ENCODE results near the gene TULP3.

The TULP3 gene

DNA sequence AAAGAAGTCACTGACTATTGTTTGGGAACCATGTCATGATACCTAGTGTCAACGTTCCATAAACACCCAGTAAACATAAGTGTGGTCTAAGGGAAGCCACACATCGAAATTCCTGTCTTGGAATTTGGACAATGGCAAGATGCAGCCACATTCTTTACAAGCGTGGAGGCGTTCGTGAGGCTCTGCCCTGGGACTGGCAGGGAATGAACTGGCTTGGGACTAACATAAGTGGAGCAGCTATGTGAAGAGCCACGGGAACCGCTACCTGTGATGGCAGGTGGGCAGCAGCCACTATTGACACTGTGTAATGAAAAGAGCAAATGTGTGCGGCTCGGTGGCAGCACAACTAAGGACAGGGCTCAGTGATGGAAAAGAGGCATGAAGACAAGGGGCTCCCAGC, 45.9 kb upstream of the TULP3 start (continued):
- TF ChIP-seq ZNF518A (tag by site-specific recombination; conservative IDR thresholded peaks at IDR 0.05; ENCODE audit: low read depth) (no peak), ZBTB20 (tag by site-specific recombination; IDR thresholded peaks at IDR 0.05) (no peak), KLF1 (tag by site-specific recombination; IDR thresholded peaks at IDR 0.05) (no peak), ZNF37A (tag by site-specific recombination; IDR thresholded peaks at IDR 0.05) (no peak), ZNF391 (tag by site-specific recombination; IDR thresholded peaks at IDR 0.05; ENCODE audit: borderline replicate concordance, low read depth) (no peak), TRIM28 (IDR thresholded peaks at IDR 0.05; ENCODE audit: borderline replicate concordance, low read length) (no peak), ZNF621 (tag by site-specific recombination; IDR thresholded peaks at IDR 0.05) (no peak), WT1 (tag by site-specific recombination; IDR thresholded peaks at IDR 0.05) (no peak), ZNF19 (tag by site-specific recombination; IDR thresholded peaks at IDR 0.05; ENCODE audit: low read depth) (no peak)

- Histone ChIP-seq H3K4me3 (ENCODE audit: low read depth, low read length) (no peak overlapping the region), H3K9me3 (ENCODE audit: control insufficient read depth, insufficient read depth, low read depth, low read length) (no peaks in the 10 kb centered on the region), H3K36me3 (ENCODE audit: control insufficient read depth in 2 of 2, insufficient read depth in 1 of 2, low read length in 2 of 2) (peaks cover 0 to 5% of the 10 kb centered on the region in 2 experiments; a peak in 2 of 3 replicates), H3K27ac (ENCODE audit: extremely low read depth, low read depth, low read length) (no peak overlapping the region), H3K4me1 (ENCODE audit: control insufficient read depth, insufficient read depth, low read length) (no peaks in the 10 kb centered on the region)
- ChIA-PET POLR2A (interaction anchor here (0.5 to 1.5 kb wide), 4 partner anchors 9 to 111 kb away, joined by 3 to 7 read pairs (median 4); partner anchors contain the start of gene TEX52), CTCF (interaction anchor here (0.6 to 3.3 kb wide), 16 partner anchors 9 to 219 kb away, joined by 3 to 20 read pairs (median 4); partner anchors contain the start of genes NRIP2 and TEX52)
- TF ChIP-seq EGR2 (tag by site-specific recombination; IDR thresholded peaks at IDR 0.05; ENCODE audit: low read depth) (no peak), BCL11B (tag by site-specific recombination; IDR thresholded peaks at IDR 0.05; ENCODE audit: low read depth) (no peak), BCL11A (tag by site-specific recombination; IDR thresholded peaks at IDR 0.05; ENCODE audit: low read depth) (no peak), ZNF302 (tag by site-specific recombination; IDR thresholded peaks at IDR 0.05; ENCODE audit: low read depth) (no peak), ZIC2 (tag by site-specific recombination; IDR thresholded peaks at IDR 0.05) (peak; percentile 65), ZNF777 (tag by site-specific recombination; IDR thresholded peaks at IDR 0.05; ENCODE audit: borderline replicate concordance) (no peak), ZNF677 (tag by site-specific recombination; IDR thresholded peaks at IDR 0.05) (no peak), SCRT2 (tag by site-specific recombination; IDR thresholded peaks at IDR 0.05) (no peak), ZBTB21 (tag by site-specific recombination; IDR thresholded peaks at IDR 0.05) (no peak), ZNF239 (tag by site-specific recombination; IDR thresholded peaks at IDR 0.05) (no peak), ZNF664 (tag by site-specific recombination; IDR thresholded peaks at IDR 0.05) (no peak), ZNF621 (tag by site-specific recombination; IDR thresholded peaks at IDR 0.05) (no peak), ZNF610 (tag by site-specific recombination; IDR thresholded peaks at IDR 0.05; ENCODE audit: borderline replicate concordance) (no peak), ZNF362 (tag by site-specific recombination; IDR thresholded peaks at IDR 0.05) (no peak), KLF10 (tag by site-specific recombination; IDR thresholded peaks at IDR 0.05) (no peak), ZNF501 (tag by site-specific recombination; IDR thresholded peaks at IDR 0.05) (no peak), GFI1B (tag by site-specific recombination; IDR thresholded peaks at IDR 0.05) (no peak), ZNF311 (tag by site-specific recombination; IDR thresholded peaks at IDR 0.05; ENCODE audit: borderline replicate concordance) (no peak), GLIS2 (tag by site-specific recombination; IDR thresholded peaks at IDR 0.05) (no peak), ZNF707 (tag by site-specific recombination; IDR thresholded peaks at IDR 0.05) (no peak)
- TF ChIP-seq, protein P1, sequence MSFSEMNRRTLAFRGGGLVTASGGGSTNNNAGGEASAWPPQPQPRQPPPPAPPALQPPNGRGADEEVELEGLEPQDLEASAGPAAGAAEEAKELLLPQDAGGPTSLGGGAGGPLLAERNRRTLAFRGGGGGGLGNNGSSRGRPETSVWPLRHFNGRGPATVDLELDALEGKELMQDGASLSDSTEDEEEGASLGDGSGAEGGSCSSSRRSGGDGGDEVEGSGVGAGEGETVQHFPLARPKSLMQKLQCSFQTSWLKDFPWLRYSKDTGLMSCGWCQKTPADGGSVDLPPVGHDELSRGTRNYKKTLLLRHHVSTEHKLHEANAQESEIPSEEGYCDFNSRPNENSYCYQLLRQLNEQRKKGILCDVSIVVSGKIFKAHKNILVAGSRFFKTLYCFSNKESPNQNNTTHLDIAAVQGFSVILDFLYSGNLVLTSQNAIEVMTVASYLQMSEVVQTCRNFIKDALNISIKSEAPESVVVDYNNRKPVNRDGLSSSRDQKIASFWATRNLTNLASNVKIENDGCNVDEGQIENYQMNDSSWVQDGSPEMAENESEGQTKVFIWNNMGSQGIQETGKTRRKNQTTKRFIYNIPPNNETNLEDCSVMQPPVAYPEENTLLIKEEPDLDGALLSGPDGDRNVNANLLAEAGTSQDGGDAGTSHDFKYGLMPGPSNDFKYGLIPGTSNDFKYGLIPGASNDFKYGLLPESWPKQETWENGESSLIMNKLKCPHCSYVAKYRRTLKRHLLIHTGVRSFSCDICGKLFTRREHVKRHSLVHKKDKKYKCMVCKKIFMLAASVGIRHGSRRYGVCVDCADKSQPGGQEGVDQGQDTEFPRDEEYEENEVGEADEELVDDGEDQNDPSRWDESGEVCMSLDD (tag by site-specific recombination; IDR thresholded peaks at IDR 0.05) = no peak
These were observed 45.4 kb upstream of the TULP3 start for GRCh38 chr12:2845280-2845679.
